DND-41 (cell line): ENCODE data around the gene PUSL1.
A peak's percentile ranks its signal among the peaks of the same experiment; 100 is the strongest.

Experiments
- ATAC-seq: fragments of 200-7000 bp; cut with Tn5 transposase; 3 replicates; pipeline ENCODE4 v1.9.1; 2021; ENCODE audit warnings: low read depth; ENCODE audit not compliant: insufficient read depth
- DNase-seq: peaks from one replicate; pipeline ENCODE4 v3.0.0-alpha.2; 2020
- H2AFZ ChIP-seq: 2 replicates; pipeline ENCODE4 v1.6.0; 2012; ENCODE audit warnings: low read depth, low read length
- H3K27ac ChIP-seq: 2 replicates; pipeline ENCODE4 v1.5.1; 2012; ENCODE audit warnings: low read length, inconsistent platforms
- H3K27me3 ChIP-seq: fragments of 200-600 bp; sonication (generic); 2 replicates; pipeline ENCODE4 v1.6.0; 2012; ENCODE audit warnings: low read length, mild to moderate bottlenecking, inconsistent platforms; ENCODE audit not compliant: insufficient read depth, poor library complexity
- H3K36me3 ChIP-seq: 2 replicates; pipeline ENCODE4 v1.5.1; 2012; ENCODE audit warnings: low read length, inconsistent platforms; ENCODE audit not compliant: insufficient read depth
- H3K4me1 ChIP-seq: 2 replicates; pipeline ENCODE4 v1.5.1; 2012; ENCODE audit warnings: mild to moderate bottlenecking, low read length; ENCODE audit not compliant: insufficient read depth
- H3K4me2 ChIP-seq: 2 replicates; pipeline ENCODE4 v1.6.0; 2012; ENCODE audit warnings: mild to moderate bottlenecking, moderate library complexity, low read length, inconsistent platforms; ENCODE audit not compliant: insufficient read depth
- H3K4me3 ChIP-seq, 2 experiments: fragments of 200-600 bp in 1 of 2; shearing (Covaris generic) in 1 of 2; 2 replicates each; pipeline ENCODE4 v1.5.1; 2012 to 2016; ENCODE audit warnings: inconsistent platforms in 2 of 2, low read length in 2 of 2, mild to moderate bottlenecking in 2 of 2, low read depth in 1 of 2, moderate library complexity in 1 of 2
- H3K79me2 ChIP-seq: 2 replicates; pipeline ENCODE4 v1.6.0; 2012; ENCODE audit warnings: low read length, inconsistent platforms; ENCODE audit not compliant: insufficient read depth
- H3K9ac ChIP-seq: 2 replicates; pipeline ENCODE4 v1.6.0; 2012; ENCODE audit warnings: low read depth, mild to moderate bottlenecking, inconsistent platforms, low read length, moderate library complexity
- H3K9me3 ChIP-seq: 2 replicates; pipeline ENCODE4 v1.5.1; 2012; ENCODE audit warnings: low read length, moderate library complexity, mild to moderate bottlenecking, inconsistent platforms; ENCODE audit not compliant: insufficient read depth, severe bottlenecking
- H4K20me1 ChIP-seq: 2 replicates; pipeline ENCODE4 v1.6.0; 2012; ENCODE audit warnings: low read length; ENCODE audit not compliant: insufficient read depth
- EZH2 ChIP-seq: IDR thresholded peaks from 3 replicates; pipeline ENCODE4 v1.6.1; 2012; ENCODE audit warnings: borderline replicate concordance, low read depth, mild to moderate bottlenecking, moderate library complexity, low read length, inconsistent platforms; ENCODE audit not compliant: severe bottlenecking
- TF ChIP-seq, protein P1 (sequence below): IDR thresholded peaks from 2 replicates; pipeline ENCODE4 v1.5.1; 2012; ENCODE audit warnings: borderline replicate concordance, low read length, moderate library complexity, mild to moderate bottlenecking; ENCODE audit not compliant: poor library complexity, severe bottlenecking; ENCODE audit errors: extremely low read depth

Gene PUSL1

DNA sequence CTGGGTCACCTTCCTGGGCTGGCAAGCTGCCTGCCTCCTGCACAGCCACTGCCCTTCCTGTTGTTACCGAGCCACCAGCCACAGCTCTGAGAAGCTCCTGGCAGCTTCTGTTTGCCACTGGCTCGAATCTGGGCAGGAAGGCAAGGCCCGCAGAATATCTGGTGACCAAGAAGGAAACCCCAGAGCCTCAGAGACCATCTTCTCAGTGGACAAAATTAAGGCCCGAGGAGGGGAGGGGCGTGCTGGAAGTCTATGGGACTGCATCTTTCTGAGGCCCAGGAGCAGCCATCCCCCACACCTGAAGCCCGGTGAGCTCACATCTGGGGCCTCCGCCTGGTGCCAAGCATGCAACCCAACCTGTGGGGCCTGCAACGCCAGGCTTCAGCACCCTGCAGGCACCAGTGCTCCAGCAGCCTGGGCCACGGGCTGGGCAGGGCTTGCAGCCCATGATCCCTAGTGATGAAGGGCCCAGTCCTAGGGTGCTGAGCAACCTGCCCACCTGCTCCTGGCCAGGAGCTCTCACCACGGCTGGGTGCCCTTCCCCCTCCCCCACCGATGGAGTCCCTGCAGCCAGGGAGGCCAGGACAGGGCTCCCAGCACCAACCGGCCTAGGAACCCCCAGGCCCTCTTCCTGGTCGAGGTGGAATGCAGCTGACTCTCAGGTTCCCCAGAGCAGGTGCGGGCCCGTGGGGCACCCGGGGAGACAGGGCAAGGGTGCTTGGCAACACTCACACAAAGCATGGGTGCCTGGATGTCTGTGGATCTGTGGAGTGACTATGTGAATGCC lies 17.1 kb downstream of the PUSL1 start:
- Histone ChIP-seq H3K9ac (peak overlapping the region; percentile 91), H3K4me3 (peak overlapping the region; percentile 76 to 99; a peak in 3 of 4 replicates), H3K4me1 (peaks cover 48% of the 10 kb centered on the region), H3K36me3 (peaks cover 44% of the 10 kb centered on the region), H3K4me2 (peak overlapping the region; percentile 100), H4K20me1 (peaks cover 69% of the 10 kb centered on the region), H3K79me2 (peaks cover 59% of the 10 kb centered on the region), H3K27ac (peak overlapping the region; percentile 75), H2AFZ (peak overlapping the region; percentile 90; the same call in 1 of the 2 replicates), H3K9me3 (no peaks in the 10 kb centered on the region), H3K27me3 (no peaks in the 10 kb centered on the region)
- 0 out of 3 replicates have a peak, but pooled peaks have one; percentile 0 for ATAC-seq
- no peak for DNase-seq
- TF ChIP-seq, protein P1, sequence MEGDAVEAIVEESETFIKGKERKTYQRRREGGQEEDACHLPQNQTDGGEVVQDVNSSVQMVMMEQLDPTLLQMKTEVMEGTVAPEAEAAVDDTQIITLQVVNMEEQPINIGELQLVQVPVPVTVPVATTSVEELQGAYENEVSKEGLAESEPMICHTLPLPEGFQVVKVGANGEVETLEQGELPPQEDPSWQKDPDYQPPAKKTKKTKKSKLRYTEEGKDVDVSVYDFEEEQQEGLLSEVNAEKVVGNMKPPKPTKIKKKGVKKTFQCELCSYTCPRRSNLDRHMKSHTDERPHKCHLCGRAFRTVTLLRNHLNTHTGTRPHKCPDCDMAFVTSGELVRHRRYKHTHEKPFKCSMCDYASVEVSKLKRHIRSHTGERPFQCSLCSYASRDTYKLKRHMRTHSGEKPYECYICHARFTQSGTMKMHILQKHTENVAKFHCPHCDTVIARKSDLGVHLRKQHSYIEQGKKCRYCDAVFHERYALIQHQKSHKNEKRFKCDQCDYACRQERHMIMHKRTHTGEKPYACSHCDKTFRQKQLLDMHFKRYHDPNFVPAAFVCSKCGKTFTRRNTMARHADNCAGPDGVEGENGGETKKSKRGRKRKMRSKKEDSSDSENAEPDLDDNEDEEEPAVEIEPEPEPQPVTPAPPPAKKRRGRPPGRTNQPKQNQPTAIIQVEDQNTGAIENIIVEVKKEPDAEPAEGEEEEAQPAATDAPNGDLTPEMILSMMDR, result no peak
- no peak for TF ChIP-seq EZH2

DNA sequence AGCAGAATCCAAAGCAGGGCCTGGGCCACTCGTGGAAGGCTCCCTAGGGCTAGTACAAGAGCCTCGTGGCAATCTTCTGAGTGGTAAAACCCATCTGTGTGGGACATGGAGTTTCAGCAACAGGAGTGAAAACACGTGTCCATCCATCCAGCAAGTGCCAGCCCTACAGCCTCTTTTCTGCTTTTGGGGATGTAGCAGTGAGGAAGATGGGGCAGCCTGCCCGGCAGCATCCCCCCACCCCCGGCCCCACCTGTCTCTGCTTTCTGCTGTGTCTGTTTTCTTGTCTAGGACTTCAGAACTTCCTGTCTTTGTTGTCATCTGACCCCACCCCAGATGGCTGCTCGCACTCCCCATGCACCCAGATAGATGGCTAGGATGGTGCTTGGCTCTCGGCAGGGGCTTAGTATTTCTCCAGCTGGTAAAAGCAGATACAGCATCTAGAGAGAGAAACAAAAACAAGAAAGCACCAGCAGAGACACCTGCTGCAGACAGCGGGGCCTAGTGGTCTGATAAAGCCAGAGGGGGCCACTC lies 17.7 kb downstream of the PUSL1 start:
- H4K20me1 ChIP-seq, result peaks cover 62% of the 10 kb centered on the region
- ATAC-seq, result no peak
- peaks cover 53% of the 10 kb centered on the region for H3K79me2 ChIP-seq
- H3K4me1 ChIP-seq, result peaks cover 42% of the 10 kb centered on the region
- H3K9ac ChIP-seq, result peak overlapping the region; percentile 91
- no peak overlapping the region for H2AFZ ChIP-seq
- no peak for DNase-seq
- no peak for TF ChIP-seq EZH2
- TF ChIP-seq, protein P1, result no peak
- H3K27me3 ChIP-seq, result no peaks in the 10 kb centered on the region
- H3K4me3 ChIP-seq, result peak overlapping the region in 1 of 2 experiments; percentile 99; a peak in 2 of 4 replicates
- peak overlapping the region; percentile 100 for H3K4me2 ChIP-seq
- no peaks in the 10 kb centered on the region for H3K9me3 ChIP-seq
- peaks cover 37% of the 10 kb centered on the region for H3K36me3 ChIP-seq
- no peak overlapping the region for H3K27ac ChIP-seq

DNA sequence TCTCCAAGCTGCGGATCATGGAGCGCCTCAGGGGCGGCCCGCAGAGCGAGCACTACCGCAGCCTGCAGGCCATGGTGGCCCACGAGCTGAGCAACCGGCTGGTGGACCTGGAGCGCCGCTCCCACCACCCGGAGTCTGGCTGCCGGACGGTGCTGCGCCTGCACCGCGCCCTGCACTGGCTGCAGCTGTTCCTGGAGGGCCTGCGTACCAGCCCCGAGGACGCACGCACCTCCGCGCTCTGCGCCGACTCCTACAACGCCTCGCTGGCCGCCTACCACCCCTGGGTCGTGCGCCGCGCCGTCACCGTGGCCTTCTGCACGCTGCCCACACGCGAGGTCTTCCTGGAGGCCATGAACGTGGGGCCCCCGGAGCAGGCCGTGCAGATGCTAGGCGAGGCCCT lies 18.9 kb downstream of the PUSL1 start:
- Histone ChIP-seq H3K4me3 (no peak overlapping the region), H2AFZ (no peak overlapping the region), H3K27ac (no peak overlapping the region), H3K36me3 (peaks cover 27% of the 10 kb centered on the region), H3K27me3 (no peaks in the 10 kb centered on the region), H3K9me3 (no peaks in the 10 kb centered on the region), H3K4me2 (no peak overlapping the region), H3K4me1 (peaks cover 30% of the 10 kb centered on the region), H3K9ac (no peak overlapping the region), H3K79me2 (peaks cover 41% of the 10 kb centered on the region), H4K20me1 (peaks cover 57% of the 10 kb centered on the region)
- DNase-seq (no peak), ATAC-seq (no peak)
- no peak for TF ChIP-seq EZH2
- TF ChIP-seq, protein P1, result no peak
